H9 (cell line): Measurements from ENCODE around the gene MACC1. TPM values are rescaled to one million over a fixed set of nuclear protein-coding genes. Genes with fewer than 3 reads are reported as not detected.

Experiments
- DNase-seq: peaks from one replicate; pipeline ENCODE4 v3.0.0-alpha.2; 2017
- H2AFZ ChIP-seq: one replicate; pipeline ENCODE4 v1.6.1; 2013; ENCODE audit warnings: mild to moderate bottlenecking, low read length, control low read depth, moderate library complexity
- H2AK5ac ChIP-seq: 2 replicates; pipeline ENCODE4 v1.6.1; 2013; ENCODE audit warnings: low read length, control low read depth, mixed read lengths; ENCODE audit not compliant: insufficient read length
- H2BK120ac ChIP-seq: one replicate; pipeline ENCODE4 v1.6.1; 2013; ENCODE audit warnings: low read depth, mild to moderate bottlenecking, low read length, control low read depth, inconsistent platforms; ENCODE audit not compliant: poor library complexity, severe bottlenecking
- H2BK12ac ChIP-seq: 2 replicates; pipeline ENCODE4 v1.6.1; 2013; ENCODE audit warnings: low read length, control low read depth, mixed read lengths, low read depth; ENCODE audit not compliant: insufficient read length
- H2BK15ac ChIP-seq: 2 replicates; pipeline ENCODE4 v1.6.1; 2013; ENCODE audit warnings: low read depth, low read length, control low read depth
- H2BK20ac ChIP-seq: one replicate; pipeline ENCODE4 v1.6.1; 2013; ENCODE audit warnings: low read depth, mild to moderate bottlenecking, low read length, control low read depth, inconsistent platforms; ENCODE audit not compliant: poor library complexity, severe bottlenecking
- H2BK5ac ChIP-seq: 2 replicates; pipeline ENCODE4 v1.6.1; 2013; ENCODE audit warnings: low read length, control low read depth, mixed read lengths; ENCODE audit not compliant: insufficient read length
- H3K14ac ChIP-seq: 2 replicates; pipeline ENCODE4 v1.6.1; 2013; ENCODE audit warnings: low read length, control low read depth; ENCODE audit not compliant: insufficient read depth
- H3K18ac ChIP-seq: 2 replicates; pipeline ENCODE4 v1.6.1; 2013; ENCODE audit warnings: low read depth, mild to moderate bottlenecking, mixed read lengths, low read length, control low read depth; ENCODE audit not compliant: insufficient read length
- H3K23ac ChIP-seq: 2 replicates; pipeline ENCODE4 v1.6.1; 2013; ENCODE audit warnings: low read length, control low read depth, mixed read lengths, low read depth; ENCODE audit not compliant: insufficient read length
- H3K23me2 ChIP-seq: 2 replicates; pipeline ENCODE4 v1.6.1; 2013; ENCODE audit warnings: low read depth, mild to moderate bottlenecking, mixed read lengths, low read length, control low read depth; ENCODE audit not compliant: insufficient read length, poor library complexity, severe bottlenecking
- H3K27ac ChIP-seq: 2 replicates; pipeline ENCODE4 v1.5.1; 2013; ENCODE audit warnings: low read length, control low read depth, mixed read lengths, low read depth; ENCODE audit not compliant: insufficient read length
- H3K27me3 ChIP-seq: 2 replicates; pipeline ENCODE4 v1.6.1; 2013; ENCODE audit warnings: low read length, control low read depth, inconsistent platforms; ENCODE audit not compliant: insufficient read depth
- H3K4ac ChIP-seq: 2 replicates; pipeline ENCODE4 v1.6.1; 2013; ENCODE audit warnings: low read depth, mild to moderate bottlenecking, control low read depth, inconsistent platforms, low read length, moderate library complexity
- H3K4me1 ChIP-seq: 2 replicates; pipeline ENCODE4 v1.6.1; 2013; ENCODE audit warnings: low read length, control low read depth, inconsistent platforms; ENCODE audit not compliant: insufficient read depth
- H3K4me2 ChIP-seq: 2 replicates; pipeline ENCODE4 v1.6.1; 2013; ENCODE audit warnings: low read length, control low read depth, mixed read lengths; ENCODE audit not compliant: insufficient read length, insufficient read depth
- H3K56ac ChIP-seq: 2 replicates; pipeline ENCODE4 v1.6.1; 2013; ENCODE audit warnings: low read depth, mild to moderate bottlenecking, mixed read lengths, low read length, control low read depth; ENCODE audit not compliant: insufficient read length
- H3K79me1 ChIP-seq: 2 replicates; pipeline ENCODE4 v1.6.1; 2013; ENCODE audit warnings: low read depth, mild to moderate bottlenecking, moderate library complexity, low read length, control low read depth, inconsistent platforms; ENCODE audit not compliant: insufficient read depth, poor library complexity, severe bottlenecking
- H3K79me2 ChIP-seq: 2 replicates; pipeline ENCODE4 v1.6.1; 2013; ENCODE audit warnings: low read length, control low read depth, inconsistent platforms; ENCODE audit not compliant: insufficient read depth
- H3K9ac ChIP-seq: 2 replicates; pipeline ENCODE4 v1.6.1; 2013; ENCODE audit warnings: low read length, control low read depth, mixed read lengths; ENCODE audit not compliant: insufficient read length; ENCODE audit errors: extremely low read depth
- H3K9me3 ChIP-seq: one replicate; pipeline ENCODE4 v1.6.1; 2013; ENCODE audit warnings: low read depth, low read length, inconsistent platforms; ENCODE audit not compliant: control insufficient read depth
- H3T11ph ChIP-seq: one replicate; pipeline ENCODE4 v1.6.1; 2013; ENCODE audit warnings: mild to moderate bottlenecking, low read length, control low read depth, inconsistent platforms
- H4K20me1 ChIP-seq: one replicate; pipeline ENCODE4 v1.6.1; 2013; ENCODE audit not compliant: control insufficient read depth, insufficient read length, insufficient read depth
- H4K5ac ChIP-seq: 2 replicates; pipeline ENCODE4 v1.6.1; 2013; ENCODE audit warnings: low read depth, mild to moderate bottlenecking, mixed read lengths, low read length, control low read depth; ENCODE audit not compliant: insufficient read length
- H4K8ac ChIP-seq: replicated peaks from 2 replicates; pipeline ENCODE4 v1.6.1; 2013; ENCODE audit warnings: low read length, control low read depth, mixed read lengths, low read depth; ENCODE audit not compliant: insufficient read length
- H4K91ac ChIP-seq: 2 replicates; pipeline ENCODE4 v1.6.1; 2013; ENCODE audit warnings: low read depth, mild to moderate bottlenecking, moderate library complexity, mixed read lengths, low read length, control low read depth; ENCODE audit not compliant: insufficient read length
- H3K27ac Mint-ChIP-seq, 3 experiments: 2 replicates in 2 of 3; 3 replicates in 1 of 3; pipeline ENCODE4 v1.8.0; 2020 to 2021; ENCODE audit warnings: mixed read lengths in 3 of 3, mild to moderate bottlenecking in 1 of 3, moderate library complexity in 1 of 3
- H3K27me3 Mint-ChIP-seq: 2 replicates; pipeline ENCODE4 v1.8.0; 2021; ENCODE audit warnings: low read depth, mild to moderate bottlenecking, moderate library complexity, mixed read lengths
- H3K36me3 Mint-ChIP-seq, 3 experiments: 2 replicates in 2 of 3; 3 replicates in 1 of 3; pipeline ENCODE4 v1.8.0; 2020 to 2021; ENCODE audit warnings: low read depth in 3 of 3, mixed read lengths in 3 of 3; ENCODE audit not compliant: insufficient read depth in 1 of 3
- H3K4me1 Mint-ChIP-seq, 2 experiments: 2 replicates each; pipeline ENCODE4 v1.8.0; 2020; ENCODE audit warnings: mixed read lengths in 2 of 2
- H3K4me3 Mint-ChIP-seq, 2 experiments: 2 replicates in 1 of 2; 3 replicates in 1 of 2; pipeline ENCODE4 v1.8.0; 2020 to 2021; ENCODE audit warnings: mild to moderate bottlenecking in 2 of 2, mixed read lengths in 2 of 2, moderate library complexity in 1 of 2
- H3K9me3 Mint-ChIP-seq, 2 experiments: 2 replicates in 1 of 2; 3 replicates in 1 of 2; pipeline ENCODE4 v1.8.0; 2020; ENCODE audit warnings: mild to moderate bottlenecking in 2 of 2, mixed read lengths in 2 of 2, moderate library complexity in 1 of 2
- WGBS: extraction: QIAGEN DNeasy Blood & Tissue Kit; methylation state at CpG from one replicate; pipeline ENCODE4 v1.1.7; 2013; ENCODE audit warnings: missing lambda C conversion rate, low lambda C conversion rate, mixed read lengths; ENCODE audit not compliant: insufficient read length; ENCODE audit errors: extremely low coverage; 5-methylcytosine and 5-hydroxymethylcytosine counted together
- total RNA-seq: library from RNA; stranded (reverse); gene quantifications from 2 replicates; pipeline ENCODE4 v1.2.1, GENCODE V29; 2021
- TF ChIP-seq, protein P1 (sequence below): fragments of 200-600 bp; sonication (generic); conservative IDR thresholded peaks from 3 replicates; pipeline ENCODE4 v1.8.0; 2021; ENCODE audit warnings: antibody characterized with exemption, mild to moderate bottlenecking

Gene MACC1
- total RNA-seq, 1 experiment from 2014 or later, result 11.0 TPM

DNA sequence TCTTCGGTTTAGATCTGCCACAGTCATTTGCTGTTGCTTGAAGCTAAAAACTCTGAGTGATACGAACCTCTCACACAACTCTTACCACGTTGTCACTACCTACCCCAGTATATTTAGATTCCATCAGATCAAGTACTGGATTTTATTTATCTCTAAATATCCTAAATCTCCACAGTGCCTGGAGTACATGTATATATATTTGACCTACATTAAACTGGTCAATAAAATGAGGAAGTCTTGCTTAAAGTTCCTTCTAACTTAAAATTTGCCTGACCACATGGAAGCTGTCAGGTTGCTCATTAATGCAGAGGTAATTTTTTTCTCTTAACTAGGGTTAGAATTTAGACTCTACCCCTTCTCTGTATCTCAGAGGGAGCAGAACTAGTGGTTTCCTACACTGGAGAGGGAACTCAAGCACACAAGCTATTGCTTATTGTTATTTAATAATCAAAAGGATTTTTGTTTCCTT lies 3.1 kb upstream of the MACC1 start:
- no peak overlapping the region for H3K9ac ChIP-seq
- no peaks in the 10 kb centered on the region for H3K27me3 Mint-ChIP-seq
- TF ChIP-seq, protein P1, sequence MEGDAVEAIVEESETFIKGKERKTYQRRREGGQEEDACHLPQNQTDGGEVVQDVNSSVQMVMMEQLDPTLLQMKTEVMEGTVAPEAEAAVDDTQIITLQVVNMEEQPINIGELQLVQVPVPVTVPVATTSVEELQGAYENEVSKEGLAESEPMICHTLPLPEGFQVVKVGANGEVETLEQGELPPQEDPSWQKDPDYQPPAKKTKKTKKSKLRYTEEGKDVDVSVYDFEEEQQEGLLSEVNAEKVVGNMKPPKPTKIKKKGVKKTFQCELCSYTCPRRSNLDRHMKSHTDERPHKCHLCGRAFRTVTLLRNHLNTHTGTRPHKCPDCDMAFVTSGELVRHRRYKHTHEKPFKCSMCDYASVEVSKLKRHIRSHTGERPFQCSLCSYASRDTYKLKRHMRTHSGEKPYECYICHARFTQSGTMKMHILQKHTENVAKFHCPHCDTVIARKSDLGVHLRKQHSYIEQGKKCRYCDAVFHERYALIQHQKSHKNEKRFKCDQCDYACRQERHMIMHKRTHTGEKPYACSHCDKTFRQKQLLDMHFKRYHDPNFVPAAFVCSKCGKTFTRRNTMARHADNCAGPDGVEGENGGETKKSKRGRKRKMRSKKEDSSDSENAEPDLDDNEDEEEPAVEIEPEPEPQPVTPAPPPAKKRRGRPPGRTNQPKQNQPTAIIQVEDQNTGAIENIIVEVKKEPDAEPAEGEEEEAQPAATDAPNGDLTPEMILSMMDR, result no peak

More for the DNA sequence above, 3.1 kb upstream of the MACC1 start:
- WGBS, result no CpG with 5 or more reads among the region's 3 CpGs
- Histone ChIP-seq H2BK20ac (no peak overlapping the region), H2BK12ac (no peak overlapping the region), H2AK5ac (no peak overlapping the region), H3K4me2 (no peak overlapping the region), H4K91ac (no peak overlapping the region), H2AFZ (no peak overlapping the region), H3K79me1 (no peaks in the 10 kb centered on the region), H3T11ph (no peak overlapping the region), H2BK5ac (no peak overlapping the region), H3K23ac (no peak overlapping the region), H3K27ac (no peak overlapping the region), H3K27me3 (no peaks in the 10 kb centered on the region), H3K4me1 (peaks cover 9% of the 10 kb centered on the region; the same call in 1 of the 2 replicates), H3K18ac (no peak overlapping the region), H4K8ac (no peak overlapping the region), H3K4ac (no peak overlapping the region), H4K5ac (no peak overlapping the region), H2BK15ac (no peak overlapping the region), H4K20me1 (no peaks in the 10 kb centered on the region), H2BK120ac (no peak overlapping the region), H3K23me2 (no peaks in the 10 kb centered on the region), H3K56ac (no peak overlapping the region), H3K9me3 (no peaks in the 10 kb centered on the region), H3K14ac (no peak overlapping the region), H3K79me2 (no peaks in the 10 kb centered on the region)
- no peak overlapping the region for H3K4me3 Mint-ChIP-seq
- no peak for DNase-seq
- 0 out of 7 replicates have a peak overlapping the region, but pooled peaks of 1 of the 3 experiments have one; percentile 38 for H3K27ac Mint-ChIP-seq
- no peaks in the 10 kb centered on the region for H3K9me3 Mint-ChIP-seq
- no peaks in the 10 kb centered on the region for H3K36me3 Mint-ChIP-seq
- H3K4me1 Mint-ChIP-seq, result peaks cover 38 to 41% of the 10 kb centered on the region in 2 experiments
